Loucy (cell line): ENCODE data around the gene BIRC7.

Experiments
- H2AFZ ChIP-seq: fragments of 200-600 bp; sonication (generic); 2 replicates; pipeline ENCODE4 v1.6.0; 2016; ENCODE audit warnings: antibody characterized with exemption, mild to moderate bottlenecking, low read length, moderate library complexity
- H3F3A ChIP-seq: fragments of 200-600 bp; 2 replicates; pipeline ENCODE4 v1.6.0; 2016; ENCODE audit warnings: antibody characterized with exemption, low read depth, mild to moderate bottlenecking
- H3K27me3 ChIP-seq: fragments of 200-600 bp; sonication (generic); 2 replicates; pipeline ENCODE4 v1.6.1; 2014; ENCODE audit warnings: low read length, mild to moderate bottlenecking; ENCODE audit not compliant: insufficient read depth, poor library complexity, severe bottlenecking
- H3K36me3 ChIP-seq: fragments of 200-600 bp; sonication (generic); 2 replicates; pipeline ENCODE4 v1.6.1; 2016; ENCODE audit warnings: low read length; ENCODE audit not compliant: insufficient read depth
- H3K4me1 ChIP-seq: fragments of 200-600 bp; sonication (generic); 2 replicates; pipeline ENCODE4 v1.5.1; 2014; ENCODE audit warnings: low read length, mild to moderate bottlenecking; ENCODE audit not compliant: insufficient read depth, poor library complexity, severe bottlenecking
- H3K4me2 ChIP-seq: fragments of 200-600 bp; sonication (generic); 2 replicates; pipeline ENCODE4 v1.6.0; 2014; ENCODE audit warnings: antibody characterized with exemption, low read length, low read depth, mild to moderate bottlenecking; ENCODE audit not compliant: poor library complexity, severe bottlenecking
- H3K4me3 ChIP-seq: fragments of 200-600 bp; sonication (generic); 2 replicates; pipeline ENCODE4 v1.5.1; 2014; ENCODE audit warnings: low read length, mild to moderate bottlenecking, mixed read lengths; ENCODE audit not compliant: poor library complexity, severe bottlenecking
- H3K79me2 ChIP-seq: fragments of 200-600 bp; sonication (generic); 2 replicates; pipeline ENCODE4 v1.6.1; 2014; ENCODE audit warnings: low read length; ENCODE audit not compliant: insufficient read depth
- H3K9ac ChIP-seq: fragments of 200-600 bp; sonication (generic); 2 replicates; pipeline ENCODE4 v1.6.0; 2014; ENCODE audit warnings: mild to moderate bottlenecking, low read depth, low read length, moderate library complexity; ENCODE audit not compliant: poor library complexity, severe bottlenecking
- H3K9me2 ChIP-seq: fragments of 200-600 bp; sonication (generic); replicated peaks from 2 replicates; pipeline ENCODE4 v1.6.1; 2016; ENCODE audit warnings: low read depth, low read length, mixed read lengths
- H3K9me3 ChIP-seq: fragments of 200-600 bp; sonication (generic); 2 replicates; pipeline ENCODE4 v1.6.1; 2014; ENCODE audit warnings: mild to moderate bottlenecking, antibody characterized with exemption, low read length, low read depth; ENCODE audit not compliant: insufficient read depth
- H4K20me1 ChIP-seq: fragments of 200-600 bp; sonication (generic); 2 replicates; pipeline ENCODE4 v1.6.0; 2014; ENCODE audit warnings: antibody characterized with exemption, low read length, mild to moderate bottlenecking; ENCODE audit not compliant: insufficient read depth, poor library complexity, severe bottlenecking
- CTCF ChIP-seq: fragments of 200-600 bp; sonication (generic); conservative IDR thresholded peaks from 2 replicates; pipeline ENCODE4 v1.5.1; 2014; ENCODE audit warnings: mild to moderate bottlenecking, antibody characterized with exemption, low read length
- EZH2phosphoT487 ChIP-seq: fragments of 200-600 bp; IDR thresholded peaks from 2 replicates; pipeline ENCODE4 v1.6.1; 2018; ENCODE audit warnings: antibody characterized with exemption, mild to moderate bottlenecking, moderate library complexity, borderline replicate concordance

Gene BIRC7

GRCh38 chr20:63189322-63189642, 46.4 kb upstream of the BIRC7 start:
- no peak for TF ChIP-seq EZH2phosphoT487
- TF ChIP-seq CTCF = no peak
- Histone ChIP-seq H3K36me3 (peaks cover 5% of the 10 kb centered on the region; the same call in 1 of the 2 replicates), H3K27me3 (no peaks in the 10 kb centered on the region), H2AFZ (no peak overlapping the region), H4K20me1 (no peaks in the 10 kb centered on the region), H3K4me1 (no peaks in the 10 kb centered on the region), H3K9ac (no peak overlapping the region), H3K9me2 (no peaks in the 10 kb centered on the region), H3K79me2 (peaks cover 3% of the 10 kb centered on the region; the same call in 1 of the 2 replicates), H3K9me3 (no peaks in the 10 kb centered on the region), H3F3A (no peaks in the 10 kb centered on the region), H3K4me2 (no peak overlapping the region), H3K4me3 (no peak overlapping the region)

GRCh38 chr20:63189846-63190559, 45.7 kb upstream of the BIRC7 start:
- Histone ChIP-seq H3K4me1 (no peaks in the 10 kb centered on the region), H3K4me3 (no peak overlapping the region), H3K9ac (no peak overlapping the region), H4K20me1 (peaks cover 2% of the 10 kb centered on the region), H3K9me3 (no peaks in the 10 kb centered on the region), H3K79me2 (peaks cover 3% of the 10 kb centered on the region; the same call in 1 of the 2 replicates), H3K4me2 (no peak overlapping the region), H3F3A (no peaks in the 10 kb centered on the region), H3K36me3 (peaks cover 12% of the 10 kb centered on the region; the same call in 1 of the 2 replicates), H3K27me3 (no peaks in the 10 kb centered on the region), H3K9me2 (no peaks in the 10 kb centered on the region), H2AFZ (no peak overlapping the region)
- no peak for TF ChIP-seq EZH2phosphoT487
- no peak for TF ChIP-seq CTCF

GRCh38 chr20:63190828-63191227, 44.9 kb upstream of the BIRC7 start:
- Histone ChIP-seq H3K36me3 (peaks cover 20% of the 10 kb centered on the region; the same call in 1 of the 2 replicates), H3K4me2 (no peak overlapping the region), H3K9ac (no peak overlapping the region)

More at GRCh38 chr20:63190828-63191227, 44.9 kb upstream of the BIRC7 start:
- Histone ChIP-seq H2AFZ (no peak overlapping the region), H3K27me3 (no peaks in the 10 kb centered on the region), H3K9me2 (no peaks in the 10 kb centered on the region), H3K4me1 (no peaks in the 10 kb centered on the region), H3K4me3 (no peak overlapping the region), H3K79me2 (peaks cover 9% of the 10 kb centered on the region; the same call in 1 of the 2 replicates), H4K20me1 (peaks cover 10% of the 10 kb centered on the region), H3F3A (no peaks in the 10 kb centered on the region), H3K9me3 (no peaks in the 10 kb centered on the region)
- TF ChIP-seq EZH2phosphoT487 (no peak), CTCF (no peak)
